HG03045 (cell line): ENCODE results near the gene AP2S1.
"Not testable (repeated sequence)": the region's sequence is repeated elsewhere in the genome, so short reads cannot be mapped to it uniquely, and the experiment has no call there.

Experiments used
- ATAC-seq: cut with Tn5 transposase; IDR thresholded peaks from one replicate; pipeline ENCODE4 v1.9.1; 2021; ENCODE audit warnings: mild to moderate bottlenecking, moderate library complexity; ENCODE audit not compliant: unreplicated experiment

Gene AP2S1

DNA sequence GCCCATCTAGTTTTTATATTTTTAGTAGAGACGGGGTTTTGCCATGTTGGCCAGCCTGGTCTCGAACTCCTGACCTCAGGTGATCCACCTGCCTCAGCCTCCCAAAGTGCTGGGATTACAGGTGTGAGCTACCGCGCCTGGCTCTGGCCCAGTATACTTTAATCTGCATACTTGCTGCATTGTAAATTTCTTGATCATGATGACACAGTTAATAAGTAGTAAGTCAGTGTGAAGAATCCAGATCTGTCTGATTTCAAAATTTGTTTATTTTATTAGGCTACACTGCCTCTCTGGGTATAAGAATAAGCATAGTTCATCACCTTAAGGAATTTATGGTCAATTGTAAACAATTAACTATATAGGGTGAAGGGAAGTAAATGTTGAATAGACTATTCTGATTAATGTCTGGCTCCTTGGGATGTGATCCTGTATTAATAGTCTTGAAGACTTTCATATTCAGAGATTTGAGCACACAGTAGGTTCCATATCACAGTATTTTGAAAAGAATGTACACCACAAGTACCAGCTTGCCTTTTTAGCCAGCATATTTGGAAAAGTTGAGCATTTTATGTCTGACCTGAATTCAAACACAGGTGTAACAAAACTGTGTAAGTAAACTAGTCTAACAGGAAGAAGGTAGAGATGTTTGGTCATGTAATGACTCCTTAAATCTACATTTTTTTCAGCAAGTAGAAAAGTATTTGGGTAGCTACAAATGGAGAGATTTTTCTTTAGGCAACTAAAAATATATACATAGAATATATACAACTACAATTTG, 17.6 kb upstream of the AP2S1 start:
- no peak for ATAC-seq

DNA sequence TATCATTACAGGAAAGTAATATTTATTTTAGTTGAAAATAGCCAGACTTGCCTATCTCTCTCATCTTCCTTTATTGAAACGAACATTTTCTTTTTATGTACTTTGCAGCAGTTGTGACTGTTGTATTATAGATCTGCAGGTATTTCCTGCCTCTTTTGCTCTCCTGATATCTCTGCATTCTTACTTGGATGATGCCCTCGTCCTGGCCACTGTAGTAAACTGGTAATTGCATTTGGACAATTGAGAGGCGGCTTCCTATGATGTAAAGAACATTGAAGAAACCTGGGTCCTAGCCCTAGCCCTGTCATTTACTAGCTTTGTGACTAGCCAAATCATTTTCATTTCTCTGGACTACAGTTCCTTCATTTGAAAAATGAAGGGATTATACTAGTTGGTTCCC, 16.5 kb upstream of the AP2S1 start:
- ATAC-seq, result no peak

- ATAC-seq, result no peak
Measured at GRCh38 chr19:46866407-46867136, 15.9 kb upstream of the AP2S1 start.

DNA sequence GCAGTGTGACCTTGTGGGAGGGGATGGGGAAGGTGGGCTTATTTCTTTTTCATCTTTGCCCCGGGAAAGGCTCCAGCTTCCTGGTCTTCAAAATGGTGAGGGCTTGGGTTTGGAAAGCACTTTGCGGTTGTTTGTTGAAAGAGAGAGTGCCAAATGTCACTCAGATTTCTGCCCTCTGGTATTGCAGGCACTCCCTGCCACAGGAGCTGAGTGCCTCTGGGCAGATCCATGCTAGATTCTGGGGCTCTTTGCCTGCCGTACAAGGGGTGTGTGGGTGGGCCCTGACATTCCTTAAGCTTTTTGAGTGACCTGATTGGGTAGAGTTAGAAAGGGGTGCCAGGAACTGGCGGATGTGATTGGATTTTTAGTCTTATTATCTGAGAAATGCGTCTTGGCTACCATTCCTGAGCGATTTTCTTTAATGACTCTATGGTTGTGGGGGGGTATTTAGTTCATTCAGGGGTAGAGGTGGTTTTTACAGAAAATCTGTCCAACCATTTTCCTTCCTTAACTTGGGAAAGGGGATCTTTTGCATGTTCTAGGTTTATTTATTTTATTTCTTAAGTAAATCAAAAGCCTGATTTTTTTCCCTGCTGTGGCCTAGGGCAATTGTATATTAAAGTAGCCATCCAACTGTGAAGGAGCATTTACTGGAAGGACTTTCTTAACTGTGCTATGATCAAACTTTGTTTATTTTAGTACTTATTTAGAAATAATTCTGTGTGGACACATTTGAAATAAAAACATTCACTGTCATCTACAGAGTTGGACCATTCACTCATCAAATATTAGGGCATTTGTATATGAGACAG, 13.4 kb upstream of the AP2S1 start:
- no peak for ATAC-seq

GRCh38 chr19:46862974-46863632, 12.5 kb upstream of the AP2S1 start:
- no peak for ATAC-seq

GRCh38 chr19:46862503-46862834, 11.8 kb upstream of the AP2S1 start:
- ATAC-seq, result no peak

DNA sequence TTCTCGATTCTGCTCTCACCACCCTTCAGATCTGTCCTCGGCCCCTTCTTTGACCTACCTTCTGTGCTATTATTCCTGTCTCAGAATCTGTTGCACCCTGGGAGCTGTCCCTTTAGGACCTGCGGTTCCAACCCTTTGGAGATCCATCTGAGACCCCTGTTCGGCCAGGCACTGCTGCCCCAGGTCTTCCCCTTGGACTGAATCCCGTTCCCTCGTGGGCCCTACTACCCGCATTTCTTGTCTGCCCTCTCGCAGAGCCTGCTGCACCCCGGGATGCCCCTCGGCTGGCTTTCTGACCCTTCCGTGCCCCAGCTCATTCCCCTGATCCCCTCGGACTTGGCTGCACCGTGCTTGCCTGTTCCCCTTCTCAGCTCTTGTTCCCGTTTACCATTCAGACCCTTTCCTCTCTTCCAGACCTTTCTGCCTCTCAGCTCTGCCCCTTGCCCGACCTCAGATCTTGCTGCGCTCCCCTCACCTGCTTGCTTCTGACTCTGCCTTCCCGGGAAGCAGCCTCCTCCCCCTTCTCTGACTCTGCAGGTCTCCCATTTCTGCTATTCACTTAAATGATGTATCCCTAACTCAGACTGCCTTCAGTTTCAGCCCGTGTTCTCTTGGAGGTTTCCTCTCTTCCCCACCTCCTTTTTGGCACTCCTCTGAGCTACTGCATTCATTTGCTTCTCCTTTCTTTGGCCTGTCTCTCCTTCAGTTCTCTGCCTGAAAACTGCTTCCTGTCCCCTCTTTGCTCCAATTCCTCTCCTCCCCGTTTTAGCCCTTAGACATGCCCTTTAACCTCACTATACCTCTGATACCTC, 11.3 kb upstream of the AP2S1 start:
- ATAC-seq, result no peak

DNA sequence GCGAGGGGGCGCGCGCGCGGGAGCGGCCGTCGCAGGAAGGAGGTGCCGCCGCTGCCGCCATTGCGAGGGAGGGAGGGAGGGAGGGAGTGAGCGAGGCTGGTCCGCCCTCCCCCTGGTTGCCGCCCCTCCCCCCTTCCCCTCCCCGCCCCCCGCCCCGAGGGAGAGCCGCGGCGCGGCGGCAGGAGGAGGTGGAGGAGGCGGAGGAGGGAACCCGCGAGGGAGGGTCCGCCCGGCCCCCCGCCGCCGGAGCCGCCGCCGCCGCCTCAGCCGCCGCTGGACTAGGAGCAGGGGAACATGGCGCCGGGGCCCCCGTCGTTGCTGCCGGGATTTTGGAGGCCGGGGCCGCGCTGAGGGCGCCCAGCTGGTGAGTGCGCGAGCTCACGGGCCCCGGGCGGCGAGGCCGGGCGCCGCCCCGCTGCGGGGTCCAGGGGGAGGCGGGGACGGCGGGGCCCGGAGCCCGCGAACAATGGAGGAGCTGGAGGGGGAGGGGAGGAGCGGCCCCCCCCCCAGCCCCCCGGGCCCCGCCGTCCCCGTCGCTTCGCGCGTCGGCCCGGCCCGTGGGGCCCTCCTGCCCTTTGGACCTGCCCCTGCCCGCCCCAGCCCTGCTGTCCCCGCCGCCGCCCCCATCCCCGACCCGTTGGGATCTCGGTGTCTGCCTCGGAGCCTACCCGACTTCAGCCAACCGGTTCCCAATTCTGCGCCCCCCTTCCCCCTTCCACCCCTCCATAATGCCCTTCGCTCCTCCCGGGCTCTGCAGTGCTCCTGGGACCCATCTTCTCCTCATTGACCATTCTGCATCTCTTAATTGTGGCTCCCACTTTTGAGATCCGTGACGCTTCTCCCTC, 10.4 kb upstream of the AP2S1 start, which contains the start of gene ARHGAP35:
Gene ARHGAP35, plus strand, starts transcription at position 152 of the 845 bp plus-strand sequence. CDS start 57,679 bp downstream, outside the sequence.
- ATAC-seq, result peak; percentile 1

DNA sequence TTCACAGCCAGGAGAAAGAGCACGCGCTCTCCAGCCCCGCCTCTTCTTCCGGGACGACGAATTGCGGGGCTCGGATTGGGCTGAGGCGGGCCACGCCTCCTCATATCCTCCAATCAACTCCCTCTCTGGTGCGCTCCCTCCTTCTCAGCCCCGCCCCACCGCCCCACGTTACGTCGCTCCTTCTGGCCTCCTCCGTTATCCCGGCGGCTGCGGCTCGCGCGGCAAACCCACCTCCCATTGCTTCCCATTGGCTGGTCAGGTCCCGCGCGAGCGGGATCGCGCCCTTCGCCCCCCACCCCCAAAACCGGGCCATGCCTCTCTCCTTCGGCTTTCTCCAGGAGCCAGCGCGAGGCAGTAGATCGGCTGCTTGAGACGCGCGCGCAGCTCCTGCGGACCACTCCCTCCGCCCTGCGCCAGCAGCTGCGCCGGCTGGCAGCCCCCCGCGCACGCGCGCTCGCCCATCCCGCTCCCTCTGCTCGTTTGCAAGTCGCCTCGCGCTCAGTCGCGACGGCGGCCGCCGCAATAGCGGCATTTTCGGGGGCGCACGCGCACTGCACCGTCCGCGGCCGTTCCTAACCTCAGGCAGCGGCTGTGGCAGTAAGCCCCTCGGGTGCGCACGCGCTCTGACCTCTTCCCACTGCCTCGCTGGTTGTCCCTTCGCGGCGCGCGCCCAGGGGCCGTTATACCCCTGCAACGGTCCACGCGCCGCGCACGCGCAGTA, 9.6 kb upstream of the AP2S1 start:
- ATAC-seq, result peak; percentile 67

DNA sequence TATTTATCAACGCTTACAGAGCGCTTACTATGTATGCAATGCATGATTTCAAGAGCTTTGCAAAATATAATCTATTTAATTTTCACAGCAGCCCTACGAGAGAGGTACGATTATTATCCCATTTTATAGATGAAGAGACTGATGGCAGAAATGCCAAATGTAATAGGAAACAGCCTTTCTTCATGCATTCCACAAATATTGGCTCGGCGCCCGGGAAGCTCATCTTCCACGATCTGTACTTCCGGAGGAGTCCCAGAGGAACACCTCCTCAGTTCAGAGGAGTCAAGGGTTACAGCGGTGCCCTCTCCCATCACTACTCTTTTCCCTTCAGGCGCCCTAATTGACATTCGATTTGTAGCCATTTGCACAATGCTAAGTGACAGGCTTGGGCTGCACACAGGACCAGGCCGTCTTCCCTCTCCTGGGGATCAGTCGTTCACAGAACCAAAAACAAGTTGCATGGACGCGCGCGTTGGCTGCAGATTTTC, 9.0 kb upstream of the AP2S1 start:
- ATAC-seq, result peak; percentile 2

DNA sequence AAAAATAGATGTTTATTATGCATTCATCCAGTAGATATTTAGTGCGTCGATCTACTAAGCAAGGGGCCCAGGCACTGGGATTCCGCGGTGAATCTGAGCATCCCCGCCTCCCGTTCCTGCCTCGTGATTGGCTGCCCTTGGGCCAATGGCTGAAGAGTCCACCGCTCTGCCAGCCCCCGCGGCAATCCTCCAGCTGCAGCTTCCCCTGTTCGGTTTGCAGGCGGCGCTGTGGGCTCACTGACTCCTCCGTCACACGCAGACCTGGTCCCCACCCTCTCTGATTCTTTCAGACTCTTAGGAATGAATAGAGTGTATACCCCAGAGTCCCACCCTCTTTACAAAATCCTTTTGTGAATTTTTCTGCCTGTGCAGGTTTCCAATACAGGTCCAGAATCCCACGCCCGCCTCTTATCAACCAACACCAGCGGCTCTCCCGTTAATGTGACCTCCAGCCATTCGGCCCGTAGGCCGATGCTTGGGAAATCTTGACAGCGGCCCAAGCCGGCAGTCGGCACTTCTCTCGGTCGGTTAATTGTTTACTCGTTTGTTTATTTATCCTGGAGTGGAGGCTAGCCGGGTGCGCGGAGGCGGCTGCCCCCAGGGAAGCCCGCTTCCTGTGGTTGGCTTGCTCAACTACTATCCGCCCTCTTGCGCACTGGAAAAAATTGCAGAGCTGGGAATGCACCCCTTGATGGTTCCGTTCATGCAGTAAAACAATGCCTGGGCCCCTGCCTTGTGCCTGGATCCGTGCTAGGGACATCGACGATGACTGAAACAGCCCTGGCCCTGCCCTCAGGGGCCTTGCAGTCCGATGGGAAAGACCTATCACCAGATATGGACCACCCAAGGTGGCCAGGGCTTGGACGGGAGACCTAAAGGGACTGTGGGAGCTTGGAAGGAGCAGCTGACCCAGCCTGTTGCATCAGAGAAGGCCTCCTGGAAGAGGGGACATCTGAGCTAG, 5.7 kb upstream of the AP2S1 start:
- ATAC-seq, result peak; percentile 39

DNA sequence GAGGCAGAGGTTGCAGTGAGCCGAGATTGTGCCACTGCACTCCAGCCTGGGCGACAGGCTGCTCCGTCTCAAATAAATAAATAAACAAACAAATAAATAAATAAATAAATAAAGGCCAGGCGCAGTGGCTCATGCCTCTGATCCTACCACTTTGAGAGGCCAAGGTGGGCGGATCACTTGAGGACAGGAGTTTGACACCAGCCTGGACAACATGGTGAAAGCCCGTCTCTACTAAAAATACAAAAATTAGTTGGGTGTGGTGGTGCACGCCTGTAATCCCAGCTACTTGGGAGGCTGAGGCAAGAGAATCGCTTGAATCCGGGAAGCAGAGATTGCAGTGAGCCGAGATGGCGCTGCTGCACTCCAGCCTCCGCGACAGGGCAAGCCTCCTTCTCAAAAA, 4.1 kb upstream of the AP2S1 start:
- not testable (repeated sequence) for ATAC-seq

DNA sequence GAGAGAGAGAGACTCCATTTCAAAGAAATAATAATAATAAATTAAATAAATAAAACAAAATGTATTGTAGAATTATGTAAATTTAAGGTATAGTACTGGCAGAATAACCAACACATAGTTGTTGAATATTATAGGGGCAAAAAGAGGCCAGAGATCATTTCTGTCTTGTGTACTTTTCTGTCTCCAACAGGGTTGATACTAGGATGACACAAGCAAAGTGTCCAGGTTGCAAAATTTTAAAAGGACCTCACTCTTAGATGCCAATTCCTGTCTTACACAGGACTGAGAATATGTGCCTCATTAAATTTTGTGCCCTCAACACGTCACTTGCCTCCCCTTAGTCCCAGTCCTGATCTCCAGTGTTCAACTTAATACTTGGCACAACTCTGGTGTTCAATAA, 2.2 kb upstream of the AP2S1 start:
- ATAC-seq, result no peak

DNA sequence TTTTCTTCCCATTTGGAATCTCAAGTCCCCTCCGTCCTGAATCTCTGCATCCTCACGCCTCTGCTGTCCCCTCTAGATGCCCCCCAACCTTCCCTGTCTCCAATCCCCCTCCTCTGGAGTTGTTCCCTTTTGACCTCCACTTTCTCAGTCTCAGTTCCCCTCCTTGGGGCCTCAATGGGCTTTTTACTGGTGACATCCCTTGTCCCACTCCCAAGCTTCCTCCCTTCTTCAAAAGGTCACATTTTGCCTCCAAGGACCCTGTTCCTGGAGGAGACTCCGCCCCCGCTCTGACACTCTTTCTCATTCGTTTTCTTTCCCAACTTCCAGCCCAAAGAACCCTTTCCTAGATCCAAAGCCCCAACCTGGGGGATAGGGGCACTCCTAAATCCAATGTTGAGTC, 1.0 kb downstream of the AP2S1 start:
- no peak for ATAC-seq

DNA sequence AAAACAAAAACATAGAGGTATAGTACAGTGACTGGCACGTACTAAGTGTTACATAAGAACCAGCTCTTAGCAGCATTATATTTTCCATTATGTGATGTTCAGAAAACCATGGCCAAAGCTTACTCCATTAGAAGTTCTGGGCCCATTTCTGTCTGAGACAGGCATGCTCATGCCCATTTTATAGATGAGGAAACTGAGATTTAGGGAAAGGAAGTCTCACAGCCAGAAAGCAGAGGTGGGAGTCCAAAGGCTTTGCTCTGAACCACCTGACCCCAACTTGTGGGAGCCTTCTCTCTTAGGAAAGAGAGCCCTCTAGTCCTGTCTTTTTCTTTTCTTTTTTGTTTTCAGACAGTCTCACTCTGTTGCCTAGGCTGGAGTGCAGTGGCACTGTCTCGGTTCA, 2.3 kb downstream of the AP2S1 start:
- ATAC-seq, result no peak

GRCh38 chr19:46847528-46847927, 3.1 kb downstream of the AP2S1 start:
- no peak for ATAC-seq

- ATAC-seq, result no peak
Measured at GRCh38 chr19:46845959-46846459, 4.6 kb downstream of the AP2S1 start.
